ENCODE results near the gene EFCAB11. TPM values are rescaled to one million over a fixed set of nuclear protein-coding genes. Genes with fewer than 3 reads are reported as not detected.
A peak's percentile ranks its signal among the peaks of the same experiment; 100 is the strongest.

Gene EFCAB11
- total RNA-seq, 1 experiment from 2014 or later: 15.5 TPM

DNA sequence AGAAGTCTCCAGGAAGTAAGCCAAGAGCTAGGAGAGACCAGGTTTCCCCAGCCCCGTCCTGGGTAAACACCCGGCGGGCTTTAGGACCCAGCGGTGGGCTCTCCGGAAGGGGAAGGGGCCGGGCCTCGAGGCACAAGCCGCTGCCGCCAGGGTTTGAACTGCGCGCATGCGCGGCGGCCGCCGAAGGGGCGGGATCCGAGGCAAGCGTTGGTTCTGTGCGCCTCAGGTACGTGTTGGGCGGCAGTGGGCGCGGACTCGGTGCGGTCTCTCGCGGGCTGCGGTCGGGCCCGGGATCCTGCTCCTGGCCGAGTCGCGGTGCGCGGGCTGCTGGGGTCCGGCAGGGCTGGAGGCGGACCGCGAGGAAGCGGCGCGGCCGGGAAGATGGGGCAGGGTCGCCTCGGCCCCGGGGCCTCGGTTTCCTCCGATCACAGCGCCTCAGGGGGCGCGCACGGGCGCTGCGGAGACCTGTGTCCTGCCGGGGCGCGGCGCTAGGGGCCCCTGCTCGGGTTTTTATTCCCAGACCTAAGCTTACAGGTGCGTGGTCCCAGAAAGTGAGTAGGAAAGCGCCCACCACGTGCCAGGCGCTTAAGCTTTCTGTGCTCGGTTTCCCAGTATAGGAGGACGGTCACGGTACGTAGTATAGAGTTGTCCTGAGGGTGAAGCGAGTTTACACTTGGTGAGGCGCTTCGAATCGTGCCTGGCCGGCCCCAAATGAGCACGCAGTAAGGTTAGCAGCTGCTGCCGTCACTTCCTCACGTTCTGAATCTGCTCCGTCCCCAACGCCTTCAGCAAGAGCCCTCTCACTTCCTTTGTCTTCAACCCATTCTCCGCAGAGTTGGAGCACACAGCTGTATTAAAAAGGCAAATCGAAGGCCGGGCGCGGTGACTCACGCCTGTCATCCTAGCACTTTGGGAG is 1.5 kb upstream of the EFCAB11 start, which contains the start of gene TDP1 (continued):
- TF ChIP-seq HMGXB4 (CRISPR knock-in tag; IDR thresholded peaks at IDR 0.05) (peak; percentile 96; the same call in 1 of the 2 replicates), TEAD1 (CRISPR knock-in tag; IDR thresholded peaks at IDR 0.05) (no peak), FOXK1 (CRISPR knock-in tag; IDR thresholded peaks at IDR 0.05) (peak; percentile 83; the same call in 1 of the 2 replicates), FOXP1 (CRISPR knock-in tag; IDR thresholded peaks at IDR 0.05; ENCODE audit: borderline replicate concordance) (peak; percentile 90), ZBTB21 (CRISPR knock-in tag; IDR thresholded peaks at IDR 0.05; ENCODE audit: borderline replicate concordance) (peak; percentile 75; the same call in 1 of the 2 replicates), STAT6 (CRISPR knock-in tag; conservative IDR thresholded peaks at IDR 0.05; ENCODE audit: low read depth) (peak; percentile 87; the same call in 1 of the 2 replicates), ZNF423 (CRISPR knock-in tag; IDR thresholded peaks at IDR 0.05) (no peak), ZNF416 (CRISPR knock-in tag; IDR thresholded peaks at IDR 0.05) (0 out of 2 replicates have a peak, but pooled peaks have one; percentile 66), CBFB (CRISPR knock-in tag; IDR thresholded peaks at IDR 0.05; ENCODE audit: low read depth) (peak; percentile 87; the same call in 1 of the 2 replicates), NR2C2 (CRISPR knock-in tag; IDR thresholded peaks at IDR 0.05) (no peak), ZNF138 (CRISPR knock-in tag; conservative IDR thresholded peaks at IDR 0.05) (0 out of 2 replicates have a peak, but pooled peaks have one; percentile 54), NR3C1 (CRISPR knock-in tag; conservative IDR thresholded peaks at IDR 0.05; ENCODE audit: low read depth) (peak; percentile 81; the same call in 1 of the 2 replicates), SP1 (CRISPR knock-in tag; conservative IDR thresholded peaks at IDR 0.05) (peak; percentile 95), NFE2L1 (CRISPR knock-in tag; IDR thresholded peaks at IDR 0.05) (peak; percentile 44; the same call in 1 of the 2 replicates), GTF2I (CRISPR knock-in tag; conservative IDR thresholded peaks at IDR 0.05) (no peak), CREM (CRISPR knock-in tag; IDR thresholded peaks at IDR 0.05) (0 out of 2 replicates have a peak, but pooled peaks have one; percentile 52), MYBL2 (CRISPR knock-in tag; IDR thresholded peaks at IDR 0.05) (peak; percentile 94), MLX (CRISPR knock-in tag; IDR thresholded peaks at IDR 0.05) (0 out of 2 replicates have a peak, but pooled peaks have one; percentile 38), ZNF317 (CRISPR knock-in tag; IDR thresholded peaks at IDR 0.05; ENCODE audit: borderline replicate concordance, low read depth) (no peak)
- TF ChIP-seq, protein P1, sequence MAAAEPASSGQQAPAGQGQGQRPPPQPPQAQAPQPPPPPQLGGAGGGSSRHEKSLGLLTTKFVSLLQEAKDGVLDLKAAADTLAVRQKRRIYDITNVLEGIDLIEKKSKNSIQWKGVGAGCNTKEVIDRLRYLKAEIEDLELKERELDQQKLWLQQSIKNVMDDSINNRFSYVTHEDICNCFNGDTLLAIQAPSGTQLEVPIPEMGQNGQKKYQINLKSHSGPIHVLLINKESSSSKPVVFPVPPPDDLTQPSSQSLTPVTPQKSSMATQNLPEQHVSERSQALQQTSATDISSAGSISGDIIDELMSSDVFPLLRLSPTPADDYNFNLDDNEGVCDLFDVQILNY (CRISPR knock-in tag; IDR thresholded peaks at IDR 0.05): peak; percentile 64
- TF ChIP-seq, protein P2, sequence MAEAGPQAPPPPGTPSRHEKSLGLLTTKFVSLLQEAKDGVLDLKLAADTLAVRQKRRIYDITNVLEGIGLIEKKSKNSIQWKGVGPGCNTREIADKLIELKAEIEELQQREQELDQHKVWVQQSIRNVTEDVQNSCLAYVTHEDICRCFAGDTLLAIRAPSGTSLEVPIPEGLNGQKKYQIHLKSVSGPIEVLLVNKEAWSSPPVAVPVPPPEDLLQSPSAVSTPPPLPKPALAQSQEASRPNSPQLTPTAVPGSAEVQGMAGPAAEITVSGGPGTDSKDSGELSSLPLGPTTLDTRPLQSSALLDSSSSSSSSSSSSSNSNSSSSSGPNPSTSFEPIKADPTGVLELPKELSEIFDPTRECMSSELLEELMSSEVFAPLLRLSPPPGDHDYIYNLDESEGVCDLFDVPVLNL (CRISPR knock-in tag; IDR thresholded peaks at IDR 0.05; ENCODE audit: borderline replicate concordance, low read depth): 0 out of 2 replicates have a peak, but pooled peaks have one; percentile 34
- TF ChIP-seq, protein P3, sequence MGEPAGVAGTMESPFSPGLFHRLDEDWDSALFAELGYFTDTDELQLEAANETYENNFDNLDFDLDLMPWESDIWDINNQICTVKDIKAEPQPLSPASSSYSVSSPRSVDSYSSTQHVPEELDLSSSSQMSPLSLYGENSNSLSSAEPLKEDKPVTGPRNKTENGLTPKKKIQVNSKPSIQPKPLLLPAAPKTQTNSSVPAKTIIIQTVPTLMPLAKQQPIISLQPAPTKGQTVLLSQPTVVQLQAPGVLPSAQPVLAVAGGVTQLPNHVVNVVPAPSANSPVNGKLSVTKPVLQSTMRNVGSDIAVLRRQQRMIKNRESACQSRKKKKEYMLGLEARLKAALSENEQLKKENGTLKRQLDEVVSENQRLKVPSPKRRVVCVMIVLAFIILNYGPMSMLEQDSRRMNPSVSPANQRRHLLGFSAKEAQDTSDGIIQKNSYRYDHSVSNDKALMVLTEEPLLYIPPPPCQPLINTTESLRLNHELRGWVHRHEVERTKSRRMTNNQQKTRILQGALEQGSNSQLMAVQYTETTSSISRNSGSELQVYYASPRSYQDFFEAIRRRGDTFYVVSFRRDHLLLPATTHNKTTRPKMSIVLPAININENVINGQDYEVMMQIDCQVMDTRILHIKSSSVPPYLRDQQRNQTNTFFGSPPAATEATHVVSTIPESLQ (CRISPR knock-in tag; IDR thresholded peaks at IDR 0.05): no peak
- TF ChIP-seq, protein P4, sequence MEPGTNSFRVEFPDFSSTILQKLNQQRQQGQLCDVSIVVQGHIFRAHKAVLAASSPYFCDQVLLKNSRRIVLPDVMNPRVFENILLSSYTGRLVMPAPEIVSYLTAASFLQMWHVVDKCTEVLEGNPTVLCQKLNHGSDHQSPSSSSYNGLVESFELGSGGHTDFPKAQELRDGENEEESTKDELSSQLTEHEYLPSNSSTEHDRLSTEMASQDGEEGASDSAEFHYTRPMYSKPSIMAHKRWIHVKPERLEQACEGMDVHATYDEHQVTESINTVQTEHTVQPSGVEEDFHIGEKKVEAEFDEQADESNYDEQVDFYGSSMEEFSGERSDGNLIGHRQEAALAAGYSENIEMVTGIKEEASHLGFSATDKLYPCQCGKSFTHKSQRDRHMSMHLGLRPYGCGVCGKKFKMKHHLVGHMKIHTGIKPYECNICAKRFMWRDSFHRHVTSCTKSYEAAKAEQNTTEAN (CRISPR knock-in tag; IDR thresholded peaks at IDR 0.05): 0 out of 2 replicates have a peak, but pooled peaks have one; percentile 32
